HUDEP-2 (cell line): ENCODE measurements around the gene SDS.

Experiments
- DNase-seq, 76 experiments: peaks; one replicate each; lab custom pipeline; 2025; ENCODE audit not compliant: unreplicated experiment in 76 of 76; lab: John Stamatoyannopoulos, UW

The SDS gene, protein sequence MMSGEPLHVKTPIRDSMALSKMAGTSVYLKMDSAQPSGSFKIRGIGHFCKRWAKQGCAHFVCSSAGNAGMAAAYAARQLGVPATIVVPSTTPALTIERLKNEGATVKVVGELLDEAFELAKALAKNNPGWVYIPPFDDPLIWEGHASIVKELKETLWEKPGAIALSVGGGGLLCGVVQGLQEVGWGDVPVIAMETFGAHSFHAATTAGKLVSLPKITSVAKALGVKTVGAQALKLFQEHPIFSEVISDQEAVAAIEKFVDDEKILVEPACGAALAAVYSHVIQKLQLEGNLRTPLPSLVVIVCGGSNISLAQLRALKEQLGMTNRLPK

DNA sequence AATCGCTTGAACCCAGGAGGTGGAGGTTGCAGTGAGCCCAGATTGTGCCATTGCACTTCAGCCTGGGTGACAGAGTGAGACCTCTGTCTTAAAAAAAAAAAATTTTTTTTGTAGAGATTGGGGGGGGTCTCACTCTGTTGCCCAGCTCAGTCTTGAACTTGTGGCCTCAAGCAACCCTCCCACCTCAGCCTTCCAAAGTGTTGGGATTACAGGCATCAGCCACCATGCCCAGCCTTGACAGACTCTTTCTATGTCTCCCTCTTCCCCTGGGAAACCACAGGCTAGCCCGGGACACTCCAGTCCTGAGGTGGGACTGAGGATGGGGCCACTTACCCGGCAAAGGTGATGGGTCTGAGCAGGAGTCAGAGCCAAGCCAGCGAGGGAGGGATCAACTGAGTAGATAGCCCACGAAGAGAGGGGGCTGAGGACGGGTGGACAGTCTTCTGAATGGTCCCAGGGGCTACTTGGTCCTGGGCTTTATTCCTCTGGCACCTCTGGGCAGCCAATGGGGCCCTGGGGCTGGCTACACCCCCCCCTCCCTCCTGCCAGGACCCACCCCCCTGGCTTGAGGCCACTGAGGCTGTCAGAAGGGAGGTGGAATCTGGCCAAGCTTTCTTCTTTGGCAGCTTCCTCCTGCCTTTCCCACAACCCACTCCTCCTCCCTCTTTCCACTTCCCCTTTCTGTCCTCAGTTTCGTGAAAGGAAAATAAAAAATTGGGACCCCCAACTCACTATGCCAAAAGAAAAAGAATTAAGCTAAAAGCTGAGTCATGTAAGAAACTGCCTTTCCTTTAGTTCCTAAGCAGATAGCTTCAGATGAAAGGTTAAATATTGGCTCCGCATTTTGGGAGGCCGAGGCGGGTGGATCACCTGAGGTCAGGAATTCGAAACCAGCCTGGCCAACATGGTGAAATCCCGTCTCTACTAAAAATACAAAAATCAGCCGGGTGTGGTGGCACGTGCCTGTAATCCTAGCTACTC lies at the start of gene SDS:
TSS of gene SDS (minus strand) at position 453 of the 981 bp plus-strand sequence. CDS start 4,179 bp downstream, outside the sequence.
- DNase-seq = peak in 50 of 76 experiments; percentile 1 to 71 (median 34)

DNA sequence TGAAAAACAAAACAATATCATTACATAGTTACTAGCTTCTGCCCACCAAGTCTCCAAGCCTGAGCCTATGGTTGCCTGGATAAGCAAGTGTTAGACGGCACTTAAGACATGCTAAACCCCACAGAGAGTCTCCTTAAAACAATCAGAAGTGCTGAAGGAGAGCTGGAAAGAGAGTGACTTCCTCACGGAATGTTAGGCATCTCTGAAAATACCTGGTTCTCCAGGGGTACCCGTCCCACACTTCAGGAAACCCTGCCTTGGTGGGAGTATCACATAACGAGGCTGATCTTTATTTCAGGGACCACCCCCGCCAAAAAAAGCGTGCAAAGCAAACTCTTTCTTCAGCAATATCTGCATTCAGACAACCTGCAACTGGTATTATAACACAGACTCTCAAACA lies 49.6 kb upstream of the SDS start:
- DNase-seq = no peak

DNA sequence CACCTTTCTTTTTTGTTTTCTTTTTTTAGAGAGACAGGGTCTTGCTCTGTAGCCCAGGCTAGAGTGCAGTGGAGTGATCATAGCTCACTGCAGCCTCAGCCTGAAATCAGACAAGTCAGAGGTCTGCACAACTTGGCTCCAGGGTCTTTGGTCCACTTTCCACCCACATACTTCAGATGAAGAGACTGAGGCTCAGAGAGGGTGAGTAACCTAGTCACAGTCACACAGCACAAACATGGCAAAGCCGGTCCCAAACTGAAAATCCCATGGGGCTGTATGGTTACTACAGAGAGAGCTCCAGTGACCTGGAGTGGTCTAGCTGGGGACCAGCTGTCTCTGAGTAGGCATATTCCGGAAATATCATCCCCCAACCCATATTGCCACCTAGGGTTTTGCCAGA lies 48.8 kb upstream of the SDS start:
- DNase-seq = no peak

DNA sequence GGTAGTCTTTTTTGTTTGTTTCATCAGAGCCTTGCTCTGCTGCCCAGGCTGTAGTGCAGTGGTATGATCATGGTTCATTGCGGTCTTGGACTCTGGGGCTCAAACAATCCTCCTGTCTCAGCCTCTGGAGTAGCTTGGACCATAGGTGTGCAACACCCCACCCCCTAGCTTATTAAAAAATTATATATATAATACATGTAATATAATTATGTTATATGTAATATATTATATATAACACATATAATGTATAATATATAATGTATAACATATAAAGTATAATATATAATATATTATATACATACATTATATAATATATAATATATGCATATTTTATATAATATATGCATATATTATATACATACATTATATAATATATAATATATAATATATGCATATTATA lies 46.2 kb upstream of the SDS start:
- DNase-seq = no peak

DNA sequence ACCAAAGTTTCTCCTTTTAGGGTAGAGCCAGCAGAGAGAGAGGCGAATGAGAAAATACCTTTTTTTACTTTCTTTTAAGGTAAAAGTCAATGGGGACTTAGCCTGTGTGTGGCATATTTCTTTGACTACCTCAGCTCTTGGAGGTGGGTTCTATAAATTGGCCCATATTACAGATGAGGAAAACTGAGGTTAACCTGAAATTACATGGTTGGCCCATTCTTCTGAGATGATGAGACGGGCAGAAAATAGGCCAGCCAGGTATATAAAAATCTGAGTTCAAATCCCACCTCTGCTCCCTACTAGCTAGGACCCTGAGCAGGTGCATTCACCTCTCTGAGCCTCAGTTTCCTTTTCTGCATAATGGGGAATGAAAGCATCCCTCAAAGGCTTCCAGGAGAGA lies 45.6 kb upstream of the SDS start:
- no peak for DNase-seq

DNA sequence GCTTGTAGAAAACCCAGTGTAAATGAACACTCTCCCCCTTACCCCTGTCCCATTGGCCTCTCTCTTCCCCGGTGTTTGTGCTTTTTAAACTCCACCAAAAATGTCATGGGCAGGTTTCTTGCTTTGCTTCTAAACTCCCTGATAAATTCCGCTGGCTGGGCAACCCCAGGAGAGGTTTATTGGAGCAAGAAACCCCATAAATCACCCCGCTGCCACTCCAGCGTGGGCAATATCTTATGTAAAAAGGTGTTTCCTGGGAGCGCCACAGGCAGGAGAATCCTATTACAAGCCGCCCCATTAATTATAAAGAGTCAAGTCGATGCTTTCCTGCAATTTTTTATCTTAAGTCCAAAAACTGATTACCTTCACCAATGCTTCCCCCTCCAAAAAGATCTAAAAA lies 45.2 kb upstream of the SDS start:
- no peak for DNase-seq

DNA sequence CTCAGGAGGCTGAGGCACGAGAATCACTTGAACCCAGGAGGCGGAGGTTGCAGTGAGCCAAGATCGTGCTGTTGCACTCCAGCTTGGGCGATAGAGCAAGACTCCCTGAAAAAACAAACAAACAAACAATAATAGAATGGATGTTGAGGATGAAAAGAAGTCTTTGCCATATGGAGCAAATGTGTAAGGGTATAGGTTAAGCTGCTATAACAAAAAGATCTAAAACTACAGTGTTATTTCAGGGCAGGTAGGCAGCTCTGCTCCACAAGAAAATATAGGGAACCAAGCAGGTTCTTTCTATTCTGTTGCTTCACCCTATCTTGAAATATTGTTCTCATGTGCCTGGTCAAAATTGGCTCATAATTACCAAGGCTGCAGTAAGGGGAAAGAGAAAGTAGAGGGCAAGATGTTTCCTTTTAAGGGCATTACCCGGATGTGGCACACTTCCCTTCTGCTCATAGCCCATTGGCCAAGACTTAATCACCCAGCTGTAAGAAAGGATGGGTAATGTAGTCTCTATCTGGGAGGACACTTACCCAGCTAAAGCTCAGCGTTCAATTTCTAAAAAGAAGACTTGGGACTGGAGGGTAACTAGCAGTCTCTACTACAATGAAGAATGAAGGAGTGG lies 42.0 kb upstream of the SDS start:
- peak in 1 of 76 experiments; percentile 4 for DNase-seq

DNA sequence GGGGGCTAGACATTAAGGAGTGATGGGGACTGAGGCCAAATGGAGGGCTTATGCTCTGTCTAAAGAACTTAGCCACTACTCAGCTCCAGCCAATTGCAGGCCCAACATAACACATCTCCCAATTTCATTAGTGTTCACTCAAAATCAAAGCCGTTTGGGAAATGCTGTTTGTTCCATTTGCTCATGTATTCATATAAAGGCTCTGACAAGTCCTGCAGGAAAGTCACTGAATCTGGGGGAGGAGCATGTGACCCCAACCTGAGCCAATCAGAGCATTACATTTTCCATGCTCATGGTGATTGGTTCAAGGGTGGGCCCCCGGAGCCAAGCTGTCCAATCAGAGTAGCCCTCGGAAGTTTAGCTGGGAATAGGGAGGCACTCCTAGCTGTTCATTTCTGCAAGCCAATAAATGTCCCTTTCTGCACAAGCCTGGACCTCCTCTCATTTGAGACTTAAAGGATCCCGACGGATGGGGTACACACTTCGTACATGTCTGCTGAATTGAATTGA lies 39.4 kb upstream of the SDS start:
- no peak for DNase-seq

DNA sequence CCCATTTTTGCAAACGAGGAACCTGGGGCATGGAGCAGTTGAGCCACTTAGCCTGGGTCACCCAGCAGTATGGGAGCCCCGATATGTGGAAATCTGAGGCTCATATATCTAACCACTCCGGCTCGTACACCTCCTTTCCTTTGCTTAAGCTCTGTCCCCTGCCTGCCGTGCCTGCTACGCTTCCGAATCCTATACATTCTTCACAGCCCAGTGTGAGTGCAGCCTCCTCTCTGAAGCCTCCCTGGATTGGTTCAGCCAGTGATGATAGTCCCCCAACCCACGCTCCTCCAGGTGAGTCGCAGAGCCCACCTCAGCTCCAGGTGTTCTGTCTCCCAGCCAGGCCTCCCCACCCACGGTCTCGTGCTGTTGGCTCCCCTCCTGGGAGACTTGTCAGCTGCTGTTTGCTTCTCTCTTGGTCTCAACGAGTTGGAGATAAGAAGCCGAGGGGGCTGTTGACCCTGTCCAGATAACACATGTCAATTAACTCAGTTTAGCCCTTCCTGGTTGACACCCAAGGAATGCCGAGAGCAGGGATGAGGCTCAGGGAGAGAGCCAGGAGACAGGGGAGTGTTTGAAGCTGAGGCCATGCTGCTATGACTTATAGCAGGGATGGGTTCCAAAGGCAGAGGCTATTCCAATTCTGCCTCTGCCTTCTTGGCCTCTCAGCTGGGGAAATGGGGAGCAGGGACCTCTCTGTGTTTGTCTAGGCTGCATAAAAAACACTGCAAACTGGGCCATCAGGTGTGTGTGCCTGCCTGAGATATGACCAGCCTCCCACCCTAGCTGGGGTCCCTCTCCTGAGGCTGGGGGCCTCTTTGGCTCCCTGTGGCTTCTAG lies 37.5 kb upstream of the SDS start:
- no peak for DNase-seq

DNA sequence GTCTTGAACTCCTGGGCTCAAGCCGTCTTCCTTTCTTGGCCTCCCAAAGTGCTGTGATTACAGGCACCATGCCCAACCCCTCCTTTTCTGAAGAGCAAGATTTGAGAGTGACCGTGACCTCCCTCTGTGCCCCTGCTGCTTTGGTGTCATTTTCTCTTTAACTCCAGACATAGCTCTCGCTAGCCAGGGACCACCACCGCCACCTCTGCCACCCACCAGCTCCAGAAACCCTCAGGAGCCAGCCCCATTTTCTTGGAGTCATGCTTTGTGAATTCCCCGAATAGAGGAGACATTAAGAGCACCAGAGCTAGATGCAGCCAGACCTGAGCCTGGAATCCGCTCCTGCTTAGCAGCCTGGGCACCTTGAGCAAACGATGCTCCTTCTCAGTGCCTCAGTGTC lies 36.6 kb upstream of the SDS start:
- no peak for DNase-seq

DNA sequence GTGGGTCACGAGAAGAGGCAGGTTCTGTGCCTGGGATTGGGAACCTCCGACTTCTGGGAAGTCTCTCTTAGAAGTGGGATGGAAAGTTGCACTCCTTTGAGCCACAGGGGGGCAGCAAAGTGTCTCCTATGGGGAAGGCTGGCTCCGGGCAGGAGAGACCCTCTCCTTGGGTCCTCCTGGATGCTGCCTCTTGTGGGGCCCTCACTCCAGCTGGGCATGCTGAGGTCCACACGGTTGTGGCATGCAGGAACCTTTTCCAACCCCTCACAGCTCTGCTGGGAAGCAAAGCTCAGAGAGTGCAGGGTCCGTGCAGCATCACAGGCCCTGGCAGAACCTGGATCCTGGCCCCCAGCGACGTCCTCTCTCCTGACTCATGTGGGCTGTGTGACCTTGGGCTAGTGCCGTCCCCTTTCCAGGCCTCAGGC lies 35.9 kb upstream of the SDS start:
- DNase-seq = peak in 7 of 76 experiments; percentile 3 to 22 (median 14)

DNA sequence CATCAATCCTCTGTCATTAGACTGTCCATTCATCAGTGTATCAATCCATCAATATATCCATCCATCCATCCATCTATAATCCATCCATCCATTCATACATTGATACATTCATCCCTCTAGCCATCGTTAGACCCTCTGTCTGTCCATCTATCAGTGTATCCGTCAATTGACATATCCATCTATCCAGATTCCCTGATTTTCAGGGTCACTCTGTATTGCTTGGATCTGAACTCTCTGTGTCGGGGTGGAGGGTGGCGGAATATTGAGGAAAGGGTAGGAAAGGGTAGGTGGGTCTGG lies 35.6 kb upstream of the SDS start:
- no peak for DNase-seq

DNA sequence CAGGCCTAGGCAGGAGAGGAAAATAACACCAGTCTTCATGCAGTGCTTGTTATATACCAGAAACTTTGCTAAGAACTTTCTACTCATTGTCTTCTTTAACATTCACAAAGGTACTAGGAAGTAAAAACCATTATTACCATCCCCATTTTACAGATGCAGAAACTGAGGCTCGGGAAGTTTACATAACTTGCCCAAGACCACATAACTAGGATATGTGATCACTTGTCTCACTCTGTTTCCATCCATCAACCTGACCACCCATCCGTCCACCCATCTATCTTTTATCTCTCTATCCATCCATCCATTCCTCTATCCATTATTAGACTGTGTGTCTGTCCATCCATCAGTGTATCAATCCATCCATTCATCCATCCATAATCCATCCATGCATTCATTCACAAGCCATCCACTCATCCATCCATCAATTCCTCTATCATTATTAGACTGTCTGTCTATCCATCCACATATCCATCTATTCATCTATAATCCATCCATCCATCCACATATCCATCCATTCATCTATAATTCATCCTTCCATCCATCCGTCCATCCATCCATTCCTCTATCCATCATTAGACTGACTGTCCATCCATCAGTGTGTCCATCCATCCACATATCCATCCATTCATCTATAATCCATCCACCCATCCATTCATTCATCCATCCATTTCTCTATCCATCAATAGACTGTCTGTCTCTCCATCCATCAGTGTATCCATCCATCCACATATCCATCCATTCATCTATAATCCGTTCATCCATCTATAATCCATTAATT lies 35.0 kb upstream of the SDS start:
- no peak for DNase-seq

DNA sequence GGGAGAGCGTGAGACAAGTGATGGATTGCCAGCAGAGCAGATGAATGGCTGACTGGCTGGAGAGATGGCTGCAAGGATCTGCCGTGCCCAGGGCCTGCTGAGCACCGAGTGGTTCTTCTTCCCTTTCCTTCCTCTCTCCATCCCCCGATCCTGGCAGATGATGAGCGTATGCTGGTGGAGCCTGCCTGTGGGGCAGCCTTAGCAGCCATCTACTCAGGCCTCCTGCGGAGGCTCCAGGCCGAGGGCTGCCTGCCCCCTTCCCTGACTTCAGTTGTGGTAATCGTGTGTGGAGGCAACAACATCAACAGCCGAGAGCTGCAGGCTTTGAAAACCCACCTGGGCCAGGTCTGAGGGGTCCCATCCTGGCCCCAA lies 34.0 kb upstream of the SDS start:
- DNase-seq = no peak

DNA sequence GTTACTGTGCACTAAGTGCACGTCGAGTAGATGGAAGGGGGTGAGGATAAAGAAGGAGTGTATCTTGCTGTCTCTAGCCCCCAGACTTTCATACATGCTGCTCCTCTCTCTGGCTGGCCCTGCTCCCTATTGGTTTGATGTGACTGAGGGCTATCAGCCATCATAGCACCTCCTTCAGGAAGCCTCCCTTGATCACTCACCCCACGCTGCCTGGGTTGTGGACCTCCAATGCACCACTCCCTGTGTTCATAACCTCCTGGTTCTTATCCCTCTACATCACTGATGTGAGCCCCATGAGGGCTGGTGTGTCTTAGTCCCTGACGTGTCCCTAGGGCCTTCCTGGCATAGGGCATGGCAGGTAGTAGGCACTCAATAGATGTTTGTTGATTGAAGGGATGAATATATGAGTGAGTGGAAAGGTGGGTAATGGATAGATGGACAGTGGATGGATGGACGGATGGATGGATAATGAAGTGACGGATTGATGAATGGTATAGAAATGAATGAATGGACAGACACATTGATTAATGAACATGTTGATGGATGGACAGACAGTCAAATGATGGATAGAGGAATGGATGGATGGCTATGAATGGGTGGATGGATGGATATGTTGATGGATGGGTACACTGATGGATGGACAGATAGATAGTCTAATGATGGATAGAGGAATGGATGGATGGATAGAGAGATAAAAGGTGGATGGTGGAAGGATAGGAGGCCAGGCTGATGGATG lies 33.5 kb upstream of the SDS start:
- no peak for DNase-seq

DNA sequence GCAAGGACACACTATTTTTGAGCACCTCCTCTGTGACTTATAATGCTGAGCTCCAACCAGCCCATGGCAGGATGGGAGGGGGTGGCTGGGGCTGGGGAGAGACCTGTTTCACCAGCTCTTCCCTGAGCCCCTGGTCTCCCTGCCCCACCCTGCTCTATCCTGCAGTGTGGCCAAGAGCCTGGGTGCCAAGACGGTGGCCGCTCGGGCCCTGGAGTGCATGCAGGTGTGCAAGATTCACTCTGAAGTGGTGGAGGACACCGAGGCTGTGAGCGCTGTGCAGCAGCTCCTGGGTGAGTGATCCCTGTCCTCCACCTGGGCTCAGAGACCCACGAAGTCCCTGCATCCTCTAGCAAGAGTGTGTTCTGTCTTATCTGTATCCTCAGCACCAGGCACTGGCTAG lies 32.9 kb upstream of the SDS start:
- DNase-seq = no peak

DNA sequence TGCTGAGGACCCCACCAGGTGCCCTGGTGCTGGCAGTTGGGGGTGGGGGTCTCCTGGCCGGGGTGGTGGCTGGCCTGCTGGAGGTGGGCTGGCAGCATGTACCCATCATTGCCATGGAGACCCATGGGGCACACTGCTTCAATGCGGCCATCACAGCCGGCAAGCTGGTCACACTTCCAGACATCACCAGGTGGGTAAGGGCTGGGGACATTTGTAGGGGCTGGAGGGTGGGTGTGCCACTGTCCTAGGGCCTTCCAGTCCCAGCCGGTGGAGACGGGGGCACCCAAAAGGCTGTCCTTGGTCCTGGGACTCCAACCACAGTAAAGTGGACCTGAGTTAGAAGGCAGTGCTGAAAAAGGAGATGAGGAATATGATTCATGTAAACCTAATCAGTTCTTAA lies 31.7 kb upstream of the SDS start:
- no peak for DNase-seq

DNA sequence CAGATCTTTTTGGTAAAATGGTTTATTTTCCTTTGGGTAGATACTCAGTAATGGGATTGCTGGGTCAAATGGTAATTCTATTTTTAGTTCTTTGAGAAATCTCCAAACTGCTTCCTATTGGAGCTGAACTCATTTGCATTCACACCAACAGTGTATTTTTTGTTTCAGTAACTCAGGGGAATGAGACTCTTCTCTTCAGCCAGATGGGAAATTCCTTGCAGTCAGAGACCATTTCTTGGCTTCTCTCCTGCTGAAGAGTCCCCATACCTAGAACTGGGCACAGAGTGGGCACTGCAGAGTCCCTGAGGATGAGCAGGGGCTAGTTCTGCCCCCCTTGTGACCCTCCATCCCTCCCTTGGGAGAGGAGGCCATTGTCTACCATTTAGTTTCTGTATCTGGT lies 29.3 kb upstream of the SDS start:
- no peak for DNase-seq

DNA sequence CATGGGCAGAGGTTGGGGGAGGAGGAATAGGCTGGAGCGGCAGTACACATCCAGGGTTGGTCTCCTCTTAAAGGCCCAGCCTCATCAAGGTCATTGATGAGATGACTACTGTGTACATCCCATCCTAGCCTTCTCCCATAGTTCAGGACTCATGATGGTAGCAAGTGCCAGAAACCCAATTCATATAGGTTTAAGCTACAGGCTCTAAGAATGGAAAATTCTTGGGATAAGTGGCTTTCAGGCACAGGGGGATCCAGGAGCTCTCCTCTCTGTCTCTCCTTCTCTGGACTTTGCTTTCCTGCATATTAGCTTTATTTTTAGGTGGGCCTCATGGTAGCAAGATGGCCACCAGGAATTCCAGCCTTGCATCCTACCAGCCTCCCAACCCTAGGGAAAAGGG lies 24.8 kb upstream of the SDS start:
- DNase-seq = no peak
